Central memory CD8-positive, alpha-beta T cell (primary cell): Measurements from ENCODE around the gene ZSWIM6.

Source experiments
- ATAC-seq: fragments of 150-1000 bp; cut with Tn5 transposase; replicated peaks from 2 replicates; pipeline ENCODE4 v1.10.0; 2022; ENCODE audit warnings: mild to moderate bottlenecking, moderate FRiP score, moderate number of reproducible peaks; ENCODE audit not compliant: poor library complexity, severe bottlenecking; ENCODE audit errors: extremely low read depth
- DNase-seq, 2 donors: peaks; one replicate each; pipeline ENCODE4 v3.0.0; 2021; ENCODE audit warnings: low spot score in 2 of 2
- H3K27ac Mint-ChIP-seq: one replicate; pipeline ENCODE4 v1.8.0; 2022; ENCODE audit warnings: low read depth, mild to moderate bottlenecking, moderate library complexity, mixed read lengths
- H3K27me3 Mint-ChIP-seq: one replicate; pipeline ENCODE4 v1.8.0; 2022; ENCODE audit warnings: mixed read lengths
- H3K36me3 Mint-ChIP-seq: one replicate; pipeline ENCODE4 v1.8.0; 2022; ENCODE audit warnings: mild to moderate bottlenecking, moderate library complexity, mixed read lengths; ENCODE audit not compliant: insufficient read depth
- H3K4me1 Mint-ChIP-seq: one replicate; pipeline ENCODE4 v1.8.0; 2022; ENCODE audit warnings: mixed read lengths
- H3K4me3 Mint-ChIP-seq: one replicate; pipeline ENCODE4 v1.8.0; 2022; ENCODE audit warnings: mild to moderate bottlenecking, moderate library complexity, mixed read lengths
- H3K9me3 Mint-ChIP-seq: one replicate; pipeline ENCODE4 v1.8.0; 2022; ENCODE audit warnings: mixed read lengths

ZSWIM6 gene

DNA sequence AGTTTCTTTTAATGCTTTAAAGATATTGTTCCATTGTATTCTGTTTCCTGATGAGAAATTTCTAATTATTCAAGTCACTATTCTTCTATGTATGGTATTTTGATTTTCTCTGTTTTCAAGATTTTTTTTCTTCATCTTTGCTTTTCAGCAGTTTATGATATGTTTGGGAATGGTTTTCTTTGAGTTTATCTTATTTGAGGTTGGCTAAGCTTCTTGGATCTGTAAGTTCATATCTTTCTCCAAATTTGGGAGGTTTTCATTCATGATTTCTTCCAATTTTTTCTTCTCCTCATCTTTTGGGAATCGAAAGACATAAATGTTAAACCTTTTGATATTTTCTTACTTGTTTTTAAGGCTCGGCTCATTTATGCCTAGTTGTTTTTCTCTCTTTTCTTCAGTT is 184.9 kb downstream of the ZSWIM6 start:
- DNase-seq (no peak), ATAC-seq (no peak)
- Mint-ChIP-seq H3K4me3 (no peak overlapping the region), H3K27me3 (no peaks in the 10 kb centered on the region), H3K27ac (no peak overlapping the region), H3K36me3 (no peaks in the 10 kb centered on the region), H3K9me3 (no peaks in the 10 kb centered on the region), H3K4me1 (peaks cover 12% of the 10 kb centered on the region)

DNA sequence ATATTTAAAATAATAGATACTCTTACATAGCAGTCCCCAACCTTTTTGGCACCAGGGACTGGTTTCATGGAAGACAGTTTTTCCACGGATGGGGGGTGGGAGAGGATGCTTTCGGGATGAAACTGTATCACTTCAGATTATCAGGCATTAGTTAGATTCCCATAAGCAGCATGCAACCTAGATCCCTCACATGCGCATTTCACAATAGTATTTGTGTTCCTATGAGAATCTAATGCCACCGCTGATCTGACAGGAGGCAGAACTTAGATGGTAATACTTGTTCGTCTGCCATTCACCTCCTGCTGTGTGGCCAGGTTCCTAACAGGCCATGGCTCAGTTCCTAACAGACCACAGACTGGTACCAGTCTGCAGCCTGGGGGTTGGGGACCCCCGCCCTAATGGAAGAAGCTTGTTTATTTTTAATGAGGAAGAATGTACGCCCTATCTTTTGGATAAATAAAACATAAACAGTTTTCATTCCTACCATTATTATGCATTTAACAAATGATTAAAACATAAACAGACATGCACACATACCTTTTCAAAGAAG is 187.7 kb downstream of the ZSWIM6 start:
- no peaks in the 10 kb centered on the region for H3K9me3 Mint-ChIP-seq
- ATAC-seq (no peak), DNase-seq (no peak)
- H3K4me1 Mint-ChIP-seq, result peaks cover 7% of the 10 kb centered on the region
- no peaks in the 10 kb centered on the region for H3K27me3 Mint-ChIP-seq
- no peaks in the 10 kb centered on the region for H3K36me3 Mint-ChIP-seq
- no peak overlapping the region for H3K4me3 Mint-ChIP-seq
- H3K27ac Mint-ChIP-seq, result no peak overlapping the region

DNA sequence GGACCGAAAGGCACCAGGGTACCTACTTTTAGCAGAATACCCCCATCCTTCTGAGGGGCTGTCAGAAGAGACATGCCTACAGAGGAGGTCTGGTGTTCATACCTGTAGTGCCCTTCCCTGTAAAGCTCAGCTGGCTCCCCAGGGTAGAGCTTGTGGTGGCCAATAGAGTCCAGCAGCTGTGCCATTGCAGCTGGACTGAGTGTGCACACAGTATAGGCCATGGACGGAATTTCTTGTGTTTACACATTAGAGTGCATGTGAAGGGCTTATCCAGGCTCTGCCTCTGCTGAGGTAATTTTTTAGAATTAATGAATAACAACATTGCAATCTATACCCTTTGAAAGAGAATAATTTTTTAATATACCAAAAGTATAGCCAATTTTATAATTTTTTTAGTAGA is 191.0 kb downstream of the ZSWIM6 start:
- H3K36me3 Mint-ChIP-seq, result peaks cover 8% of the 10 kb centered on the region
- no peak overlapping the region for H3K4me3 Mint-ChIP-seq
- H3K9me3 Mint-ChIP-seq, result no peaks in the 10 kb centered on the region
- DNase-seq (no peak), ATAC-seq (no peak)
- H3K27ac Mint-ChIP-seq, result no peak overlapping the region
- H3K27me3 Mint-ChIP-seq, result no peaks in the 10 kb centered on the region
- H3K4me1 Mint-ChIP-seq, result no peaks in the 10 kb centered on the region

DNA sequence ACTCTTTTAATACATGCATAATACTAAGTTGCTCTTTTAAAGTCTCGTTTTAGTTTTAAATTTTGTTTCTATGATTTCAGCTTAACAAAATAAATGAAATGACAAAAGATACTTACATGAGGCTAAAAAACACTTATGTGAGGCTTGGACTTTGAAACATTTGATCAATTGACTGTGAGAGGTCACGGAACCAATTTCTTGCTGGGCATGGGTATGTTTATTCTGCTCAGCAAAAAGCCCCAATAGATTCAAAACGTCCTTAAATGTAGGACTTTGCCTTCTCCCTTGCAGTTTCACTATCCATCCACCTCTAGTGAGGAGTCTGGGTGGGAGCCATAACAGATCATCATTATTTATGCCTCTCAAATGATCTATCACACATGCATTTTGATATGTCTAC is 191.9 kb downstream of the ZSWIM6 start:
- no peak for DNase-seq
- Mint-ChIP-seq H3K27me3 (no peaks in the 10 kb centered on the region), H3K4me1 (no peaks in the 10 kb centered on the region), H3K36me3 (peaks cover 8% of the 10 kb centered on the region), H3K27ac (no peak overlapping the region), H3K9me3 (no peaks in the 10 kb centered on the region), H3K4me3 (no peak overlapping the region)
- ATAC-seq, result no peak

DNA sequence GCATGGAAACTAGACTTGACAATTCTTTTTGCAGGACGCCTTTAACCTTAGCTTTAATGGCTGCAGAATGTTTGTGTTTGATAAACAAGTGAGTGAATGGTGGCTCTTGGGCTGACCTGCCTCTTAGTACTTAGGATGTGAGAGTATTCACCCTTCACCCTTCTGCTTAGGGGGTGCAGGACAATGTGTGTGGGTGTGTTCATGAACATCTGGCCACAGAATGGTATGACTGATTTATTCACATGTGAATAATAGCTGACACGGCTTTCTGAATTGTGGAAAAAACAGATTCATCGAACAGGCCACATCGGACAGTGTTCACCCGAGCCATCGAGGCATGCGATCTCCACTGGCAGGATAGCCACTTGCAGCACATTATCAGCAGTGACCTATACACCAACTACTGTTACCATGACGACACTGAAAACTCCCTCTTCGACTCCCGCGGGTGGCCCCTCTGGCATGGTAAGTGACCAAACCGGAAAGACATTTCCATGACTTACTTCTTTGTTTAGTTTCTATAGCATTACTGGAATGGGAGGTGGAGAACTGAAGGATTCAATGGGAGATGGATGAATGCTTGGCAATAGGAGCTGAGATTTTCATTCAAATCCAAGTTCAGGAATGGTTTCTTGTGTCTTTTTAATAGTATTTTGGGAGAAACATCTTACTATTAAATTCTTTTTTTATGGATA is 193.6 kb downstream of the ZSWIM6 start:
- Mint-ChIP-seq H3K27ac (no peak overlapping the region), H3K9me3 (no peaks in the 10 kb centered on the region), H3K4me3 (no peak overlapping the region), H3K36me3 (peaks cover 8% of the 10 kb centered on the region), H3K27me3 (no peaks in the 10 kb centered on the region), H3K4me1 (no peaks in the 10 kb centered on the region)
- no peak for DNase-seq
- no peak for ATAC-seq

DNA sequence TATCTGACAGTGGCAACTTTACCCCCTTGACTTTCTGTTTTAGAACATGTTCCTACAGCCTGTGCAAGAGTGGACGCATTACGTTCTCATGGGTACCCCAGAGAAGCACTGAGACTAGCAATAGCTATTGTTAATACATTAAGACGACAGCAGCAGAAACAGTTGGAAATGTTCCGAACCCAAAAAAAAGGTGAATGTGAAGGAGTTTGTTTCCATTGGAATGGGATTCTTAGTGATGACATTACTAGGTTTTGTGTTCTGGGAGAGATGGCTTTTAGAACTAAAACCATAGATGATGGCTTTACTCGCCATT is 194.1 kb downstream of the ZSWIM6 start:
- ATAC-seq (no peak), DNase-seq (no peak)
- peaks cover 8% of the 10 kb centered on the region for H3K36me3 Mint-ChIP-seq
- no peaks in the 10 kb centered on the region for H3K9me3 Mint-ChIP-seq
- H3K27me3 Mint-ChIP-seq, result no peaks in the 10 kb centered on the region
- no peak overlapping the region for H3K4me3 Mint-ChIP-seq
- H3K4me1 Mint-ChIP-seq, result no peaks in the 10 kb centered on the region
- no peak overlapping the region for H3K27ac Mint-ChIP-seq

DNA sequence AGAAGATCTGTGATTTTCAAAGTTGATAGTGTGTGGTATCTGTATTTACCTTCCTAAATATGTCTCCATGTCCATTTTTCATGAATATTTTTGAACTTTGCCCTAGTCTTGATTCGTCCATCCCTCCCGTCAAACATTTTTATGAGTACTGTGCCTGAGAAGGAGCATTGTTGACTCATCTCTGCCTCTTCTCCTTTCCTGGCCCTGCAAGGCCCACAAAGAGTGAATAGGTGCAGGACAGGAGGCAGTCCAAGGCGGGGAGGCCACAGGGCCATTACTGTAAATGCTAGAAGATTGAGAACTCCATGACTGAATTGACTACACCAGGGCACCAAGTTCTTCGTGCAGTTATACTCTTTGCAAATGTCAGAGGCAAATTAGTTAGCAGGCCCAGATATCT is 200.9 kb downstream of the ZSWIM6 start:
- no peak overlapping the region for H3K4me3 Mint-ChIP-seq
- no peak for ATAC-seq
- H3K27ac Mint-ChIP-seq, result no peak overlapping the region
- H3K36me3 Mint-ChIP-seq, result peaks cover 6% of the 10 kb centered on the region
- no peaks in the 10 kb centered on the region for H3K27me3 Mint-ChIP-seq
- no peak for DNase-seq
- no peaks in the 10 kb centered on the region for H3K9me3 Mint-ChIP-seq
- peaks cover 6% of the 10 kb centered on the region for H3K4me1 Mint-ChIP-seq

DNA sequence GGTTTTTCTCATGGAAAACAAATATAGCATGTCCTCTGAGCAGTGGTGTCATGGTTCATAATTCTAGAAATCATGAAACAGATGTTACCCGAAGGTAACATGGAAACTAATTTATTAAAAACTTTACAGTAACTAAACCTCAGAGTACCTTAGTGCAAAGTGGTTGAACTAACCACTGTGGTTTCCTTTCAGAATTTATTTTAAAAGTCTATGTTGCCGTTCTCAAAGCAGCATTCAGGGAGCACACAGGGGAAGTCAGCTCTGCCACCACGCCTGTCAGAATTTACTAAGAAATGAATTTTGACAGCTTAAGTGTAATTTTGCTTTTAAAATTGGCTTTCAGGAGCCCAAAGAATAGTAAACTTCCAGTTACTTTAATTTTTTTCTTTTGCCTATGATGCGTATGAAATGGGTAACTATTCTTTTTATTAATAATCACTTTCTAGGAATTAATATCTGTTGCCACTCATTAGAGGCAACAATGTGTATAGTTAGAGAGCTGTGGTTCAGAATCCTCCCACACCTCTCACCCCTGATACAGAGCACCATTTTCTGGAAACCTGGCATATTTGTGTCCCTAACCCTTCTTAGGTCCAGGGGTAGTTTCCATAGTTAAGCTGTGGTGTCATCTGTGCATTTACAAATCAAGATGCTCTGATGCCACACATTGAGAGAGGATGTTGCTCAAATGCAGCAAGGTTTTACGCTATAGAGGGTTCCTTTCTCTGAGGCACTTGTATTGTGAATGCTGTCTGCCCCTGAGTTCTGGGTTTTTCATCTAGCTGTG is 202.6 kb downstream of the ZSWIM6 start:
- Mint-ChIP-seq H3K4me3 (no peak overlapping the region), H3K4me1 (peaks cover 6% of the 10 kb centered on the region), H3K27ac (no peak overlapping the region), H3K9me3 (no peaks in the 10 kb centered on the region), H3K27me3 (no peaks in the 10 kb centered on the region), H3K36me3 (peaks cover 15% of the 10 kb centered on the region)
- DNase-seq (no peak), ATAC-seq (peak; percentile 84)

DNA sequence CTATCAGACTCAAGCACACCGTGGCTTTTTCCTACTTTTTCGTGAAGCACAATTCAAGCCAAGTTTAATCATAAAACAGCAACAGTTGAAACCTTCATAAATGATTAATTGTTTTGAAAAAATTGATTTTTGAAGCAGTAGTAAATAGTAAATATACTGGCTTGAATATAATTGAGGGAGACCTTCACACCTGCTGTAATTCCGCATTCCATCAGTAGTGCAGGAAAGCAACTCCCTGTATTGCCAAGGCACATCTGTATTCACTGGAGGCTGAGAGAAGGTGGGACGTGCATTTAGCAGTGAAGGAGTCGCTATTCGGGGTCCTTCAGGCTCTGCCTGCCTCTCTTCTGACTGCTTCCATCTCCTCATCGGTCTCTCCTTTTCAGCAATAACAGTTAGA is 203.8 kb downstream of the ZSWIM6 start:
- H3K9me3 Mint-ChIP-seq, result no peaks in the 10 kb centered on the region
- no peak overlapping the region for H3K4me3 Mint-ChIP-seq
- H3K4me1 Mint-ChIP-seq, result peaks cover 6% of the 10 kb centered on the region
- H3K36me3 Mint-ChIP-seq, result peaks cover 22% of the 10 kb centered on the region
- ATAC-seq (no peak), DNase-seq (no peak)
- no peak overlapping the region for H3K27ac Mint-ChIP-seq
- H3K27me3 Mint-ChIP-seq, result no peaks in the 10 kb centered on the region

DNA sequence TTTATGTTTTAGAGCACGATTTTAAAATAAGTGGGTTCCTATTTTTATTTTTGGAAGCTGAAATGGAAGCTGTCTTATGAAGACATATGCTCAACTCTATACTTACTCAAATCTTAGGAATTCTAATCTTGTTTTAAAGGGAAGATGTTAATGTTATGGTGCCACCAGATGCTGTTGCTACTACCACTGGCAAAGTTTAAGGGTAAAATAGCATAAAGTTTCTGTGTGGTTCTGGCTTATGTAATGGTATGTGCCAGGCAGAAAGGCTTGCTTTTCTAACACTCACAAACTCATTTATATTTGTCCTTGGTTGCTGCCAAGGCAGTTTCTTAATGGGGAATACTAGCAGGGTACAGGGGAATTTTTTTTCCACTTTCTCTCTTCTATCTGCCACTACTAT is 204.9 kb downstream of the ZSWIM6 start:
- Mint-ChIP-seq H3K4me3 (no peak overlapping the region), H3K27ac (no peak overlapping the region), H3K9me3 (no peaks in the 10 kb centered on the region), H3K4me1 (peaks cover 6% of the 10 kb centered on the region), H3K36me3 (peaks cover 23% of the 10 kb centered on the region), H3K27me3 (no peaks in the 10 kb centered on the region)
- ATAC-seq, result no peak
- DNase-seq, result no peak

DNA sequence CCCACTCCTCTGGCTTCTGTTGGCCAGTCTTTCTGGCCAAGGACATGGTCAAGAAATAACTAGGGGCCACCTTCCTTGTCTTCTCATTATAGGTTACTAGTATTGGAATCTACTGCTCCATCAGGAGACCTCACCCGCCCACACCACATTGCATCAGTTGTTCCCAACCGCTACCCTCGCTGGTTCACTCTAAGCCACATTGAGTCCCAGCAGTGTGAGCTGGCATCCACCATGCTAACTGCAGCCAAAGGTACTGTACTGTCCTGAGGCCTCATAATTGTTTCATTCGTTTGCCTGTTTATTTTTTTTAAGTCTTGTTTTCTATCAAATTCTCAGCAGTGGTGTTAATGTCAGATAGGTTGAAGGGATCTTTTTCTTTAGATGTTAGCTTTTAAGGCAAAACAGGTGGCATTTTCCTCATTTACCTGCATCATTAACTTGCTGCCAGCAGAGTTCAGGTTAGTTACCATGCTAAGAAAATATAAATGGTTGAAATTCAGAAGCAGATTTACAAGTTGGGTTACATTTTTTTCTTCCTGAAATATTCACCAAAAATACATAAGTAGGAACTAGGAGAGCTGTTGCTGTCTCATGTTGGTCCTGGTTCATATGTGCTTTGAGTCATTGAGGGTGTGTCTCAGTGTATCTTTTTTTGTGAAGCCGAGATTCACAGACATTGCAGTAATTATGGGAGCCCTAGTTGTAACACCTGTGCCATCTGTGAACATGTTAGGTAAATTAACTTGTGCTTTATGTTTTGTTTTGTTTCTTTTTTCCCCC is 206.9 kb downstream of the ZSWIM6 start:
- Mint-ChIP-seq H3K36me3 (peaks cover 29% of the 10 kb centered on the region), H3K9me3 (no peaks in the 10 kb centered on the region), H3K4me1 (peaks cover 6% of the 10 kb centered on the region), H3K4me3 (no peak overlapping the region), H3K27me3 (no peaks in the 10 kb centered on the region), H3K27ac (no peak overlapping the region)
- ATAC-seq (no peak), DNase-seq (no peak)

DNA sequence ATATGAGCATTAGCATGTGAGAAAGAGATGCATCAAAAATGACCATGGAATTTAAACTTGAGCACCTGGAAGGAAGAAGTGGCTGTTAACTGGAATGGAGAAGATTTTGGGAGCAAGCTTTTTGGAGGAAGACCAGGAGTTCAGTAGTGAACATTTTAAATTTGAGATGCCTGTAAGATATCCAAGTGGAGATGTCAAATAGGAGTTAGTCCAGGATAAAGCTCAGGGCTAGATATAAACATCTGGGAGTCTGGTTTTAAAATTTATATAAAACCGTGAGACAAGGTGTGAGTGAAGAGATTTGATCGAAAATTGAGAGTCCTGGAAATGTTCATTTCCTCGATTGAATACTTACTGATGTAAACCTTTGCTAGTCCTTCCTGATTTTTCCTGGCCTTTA is 217.5 kb downstream of the ZSWIM6 start:
- H3K9me3 Mint-ChIP-seq, result no peaks in the 10 kb centered on the region
- ATAC-seq, result no peak

More for the DNA sequence above, 217.5 kb downstream of the ZSWIM6 start:
- no peak overlapping the region for H3K4me3 Mint-ChIP-seq
- H3K36me3 Mint-ChIP-seq, result peaks cover 2% of the 10 kb centered on the region
- peaks cover 6% of the 10 kb centered on the region for H3K27me3 Mint-ChIP-seq
- H3K27ac Mint-ChIP-seq, result no peak overlapping the region
- no peak for DNase-seq
- H3K4me1 Mint-ChIP-seq, result no peaks in the 10 kb centered on the region
